Neural cell (in vitro differentiated cells): ENCODE results near the gene NFILZ. TPM values are rescaled to one million over a fixed set of nuclear protein-coding genes. Genes with fewer than 3 reads are reported as not detected.
"Not testable (repeated sequence)": the region's sequence is repeated elsewhere in the genome, so short reads cannot be mapped to it uniquely, and the experiment has no call there.

Experiments
- H2AFZ ChIP-seq: fragments of 200-600, 300-800 bp; sonication (generic), shearing (Covaris generic); 2 replicates; pipeline ENCODE4 v1.6.0; 2014; ENCODE audit warnings: low read depth, mild to moderate bottlenecking, antibody characterized with exemption, low read length, moderate library complexity
- H3F3A ChIP-seq: fragments of 200-600 bp; shearing (Covaris generic); 2 replicates; pipeline ENCODE4 v1.6.1; 2016; ENCODE audit warnings: mild to moderate bottlenecking, moderate library complexity, mixed read lengths, antibody characterized with exemption, low read length; ENCODE audit not compliant: insufficient read depth, poor library complexity, severe bottlenecking
- H3K27ac ChIP-seq: fragments of 200-600, 300-800 bp; sonication (generic), shearing (Covaris generic); 2 replicates; pipeline ENCODE4 v1.5.1; 2014; ENCODE audit warnings: mild to moderate bottlenecking, low read length, moderate library complexity
- H3K27me3 ChIP-seq: fragments of 300-800, 200-600 bp; sonication (generic), shearing (Covaris generic); 2 replicates; pipeline ENCODE4 v1.6.0; 2014; ENCODE audit warnings: mild to moderate bottlenecking, low read depth, low read length, moderate library complexity; ENCODE audit not compliant: insufficient read depth
- H3K36me3 ChIP-seq: fragments of 300-800, 200-600 bp; sonication (generic), shearing (Covaris generic); 2 replicates; pipeline ENCODE4 v1.5.1; 2014; ENCODE audit warnings: mild to moderate bottlenecking, antibody characterized with exemption, low read length, moderate library complexity; ENCODE audit not compliant: insufficient read depth
- H3K4me2 ChIP-seq: fragments of 300-800, 200-600 bp; sonication (generic), shearing (Covaris generic); 2 replicates; pipeline ENCODE4 v1.6.0; 2014; ENCODE audit warnings: mild to moderate bottlenecking, low read length
- H3K4me3 ChIP-seq: fragments of 300-800, 200-600 bp; sonication (generic), shearing (Covaris generic); 2 replicates; pipeline ENCODE4 v1.5.1; 2014; ENCODE audit warnings: mild to moderate bottlenecking, low read length, moderate library complexity
- H3K79me2 ChIP-seq: fragments of 200-600 bp; shearing (Covaris generic); replicated peaks from 2 replicates; pipeline ENCODE4 v1.6.0; 2014; ENCODE audit warnings: mild to moderate bottlenecking, low read length, moderate library complexity; ENCODE audit not compliant: insufficient read depth
- H3K9ac ChIP-seq: fragments of 300-800, 200-600 bp; sonication (generic), shearing (Covaris generic); 2 replicates; pipeline ENCODE4 v1.6.1; 2016; ENCODE audit warnings: mild to moderate bottlenecking, low read length, mixed read lengths
- H3K9me2 ChIP-seq: fragments of 200-600 bp; shearing (Covaris generic); 2 replicates; pipeline ENCODE4 v1.6.1; 2016; ENCODE audit warnings: mild to moderate bottlenecking, low read length, mixed read lengths; ENCODE audit not compliant: insufficient read depth
- H3K9me3 ChIP-seq: fragments of 200-600, 300-800 bp; sonication (generic), shearing (Covaris generic); 2 replicates; pipeline ENCODE4 v1.6.1; 2016; ENCODE audit warnings: mild to moderate bottlenecking, mixed run types, low read length, moderate library complexity, mixed read lengths
- H4K20me1 ChIP-seq: fragments of 200-600 bp; shearing (Covaris generic); 2 replicates; pipeline ENCODE4 v1.6.1; 2016; ENCODE audit warnings: mild to moderate bottlenecking, mixed run types; ENCODE audit not compliant: insufficient read depth
- EP300 ChIP-seq: fragments of 450-650 bp; conservative IDR thresholded peaks from 2 replicates; pipeline ENCODE4 v1.6.1; 2014; ENCODE audit warnings: antibody characterized with exemption, mild to moderate bottlenecking, moderate library complexity; ENCODE audit not compliant: poor library complexity, severe bottlenecking
- EZH2 ChIP-seq: fragments of 200-600, 300-800 bp; shearing (Covaris generic), sonication (generic); IDR thresholded peaks from 2 replicates; pipeline ENCODE4 v1.6.1; 2014; ENCODE audit warnings: antibody characterized with exemption, low read length, borderline replicate concordance, mild to moderate bottlenecking; ENCODE audit not compliant: insufficient read depth, poor library complexity, severe bottlenecking
- MXI1 ChIP-seq: fragments of 450-650 bp; conservative IDR thresholded peaks from 2 replicates; pipeline ENCODE4 v1.6.1; 2014; ENCODE audit warnings: antibody characterized with exemption, mild to moderate bottlenecking; ENCODE audit not compliant: poor library complexity, severe bottlenecking
- POLR2AphosphoS5 ChIP-seq: IDR thresholded peaks from 2 replicates; pipeline ENCODE4 v1.6.1; 2012
- RAD21 ChIP-seq: fragments of 450-650 bp; conservative IDR thresholded peaks from 2 replicates; pipeline ENCODE4 v1.6.1; 2014; ENCODE audit warnings: antibody characterized with exemption, mild to moderate bottlenecking, moderate library complexity
- REST ChIP-seq: IDR thresholded peaks from 2 replicates; pipeline ENCODE4 v1.6.1; 2012; ENCODE audit warnings: borderline replicate concordance
- SMC3 ChIP-seq: fragments of 450-650 bp; conservative IDR thresholded peaks from 2 replicates; pipeline ENCODE4 v1.6.1; 2014; ENCODE audit warnings: antibody characterized with exemption, mild to moderate bottlenecking, moderate library complexity; ENCODE audit not compliant: poor library complexity
- TAF1 ChIP-seq: IDR thresholded peaks from 2 replicates; pipeline ENCODE4 v1.6.1; 2012; ENCODE audit warnings: low read depth
- polyA plus RNA-seq: library from polyadenylated mRNA; depleted of rRNA; stranded (reverse); fragments of >200 nt; gene quantifications from 2 replicates; pipeline ENCODE4 v1.2.3, GENCODE V29; 2014
- TF ChIP-seq, protein P1 (sequence below): fragments of 450-650 bp; IDR thresholded peaks from 2 replicates; pipeline ENCODE4 v1.5.1; 2014; ENCODE audit warnings: antibody characterized with exemption, mild to moderate bottlenecking, moderate library complexity; ENCODE audit not compliant: poor library complexity, severe bottlenecking

The NFILZ gene
- polyA plus RNA-seq, 1 donor from 2014 or later, result not detected

- H3K27me3 ChIP-seq, result no peaks in the 10 kb centered on the region
- H3K4me2 ChIP-seq, result no peak overlapping the region
- no peak overlapping the region for H3K4me3 ChIP-seq
- H3K27ac ChIP-seq, result no peak overlapping the region
- H3F3A ChIP-seq, result no peaks in the 10 kb centered on the region
- no peaks in the 10 kb centered on the region for H4K20me1 ChIP-seq
- no peak overlapping the region for H2AFZ ChIP-seq
- no peak overlapping the region for H3K9ac ChIP-seq
- TF ChIP-seq POLR2AphosphoS5 (no peak), SMC3 (no peak)
- no peaks in the 10 kb centered on the region for H3K9me2 ChIP-seq
- H3K36me3 ChIP-seq, result no peaks in the 10 kb centered on the region
- H3K79me2 ChIP-seq, result no peaks in the 10 kb centered on the region
- H3K9me3 ChIP-seq, result no peaks in the 10 kb centered on the region
Measured at GRCh38 chr19:8635422-8635821, 5.0 kb downstream of the NFILZ start.

DNA sequence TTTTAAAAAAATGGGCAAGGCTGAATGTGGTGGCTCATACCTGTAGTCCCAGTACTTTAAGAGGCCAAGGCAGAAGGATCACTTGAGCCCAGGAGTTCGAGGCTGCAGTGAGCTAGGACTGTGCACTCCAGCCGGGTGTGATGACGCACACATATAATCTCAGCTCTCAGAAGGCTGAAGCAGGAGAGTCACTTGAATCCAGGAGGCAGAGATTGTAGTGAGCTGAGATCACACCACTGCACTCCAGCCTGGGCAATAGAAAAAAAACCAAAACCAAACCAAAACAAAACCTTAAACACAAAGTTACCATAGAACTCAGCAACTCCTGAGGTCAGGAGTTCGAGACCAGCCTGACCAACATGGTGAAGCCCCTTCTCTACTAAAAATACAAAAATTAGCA, 6.6 kb downstream of the NFILZ start:
- H3K27me3 ChIP-seq, H3K36me3 ChIP-seq, H3K4me2 ChIP-seq, H3K27ac ChIP-seq, H3K9me3 ChIP-seq, H3K9ac ChIP-seq, H3K79me2 ChIP-seq, H3K9me2 ChIP-seq, H3K4me3 ChIP-seq, H3F3A ChIP-seq, H4K20me1 ChIP-seq, H2AFZ ChIP-seq: not testable (repeated sequence)

DNA sequence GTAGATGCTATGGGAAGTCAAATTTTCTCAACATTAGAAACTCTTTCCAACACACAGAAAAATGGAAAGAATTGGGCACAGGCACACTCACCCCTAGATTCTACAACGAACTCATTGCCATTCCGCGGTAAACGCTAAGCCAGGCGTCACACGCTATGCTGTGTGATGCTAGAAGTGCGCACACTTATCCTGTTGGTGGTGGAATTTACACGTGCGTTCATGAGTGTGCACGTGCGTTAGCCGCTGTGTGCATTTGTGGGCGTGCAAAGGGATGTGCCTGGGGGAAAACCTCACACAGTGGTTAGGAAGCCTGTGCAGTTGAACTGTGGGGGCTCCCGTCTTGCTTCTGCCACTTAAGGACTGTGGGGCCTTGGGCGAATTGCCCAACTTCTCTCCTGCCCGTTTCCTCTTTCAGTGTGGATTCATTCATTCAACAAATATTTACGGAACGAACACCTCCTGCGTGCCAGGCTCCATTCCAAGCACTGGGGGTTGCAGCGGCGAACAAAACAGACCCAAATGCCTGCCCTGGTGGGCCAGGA, 7.7 kb downstream of the NFILZ start:
- Histone ChIP-seq H4K20me1 (no peaks in the 10 kb centered on the region), H3K27ac (no peak overlapping the region), H3K9me2 (no peaks in the 10 kb centered on the region), H3K9me3 (no peaks in the 10 kb centered on the region), H3K4me2 (no peak overlapping the region), H3K4me3 (no peak overlapping the region), H2AFZ (no peak overlapping the region), H3K36me3 (no peaks in the 10 kb centered on the region), H3K79me2 (no peaks in the 10 kb centered on the region), H3K9ac (no peak overlapping the region), H3K27me3 (no peaks in the 10 kb centered on the region), H3F3A (no peaks in the 10 kb centered on the region)
- TF ChIP-seq MXI1 (no peak), REST (no peak), RAD21 (no peak), TAF1 (no peak), EZH2 (no peak), POLR2AphosphoS5 (no peak), EP300 (no peak), SMC3 (no peak)
- TF ChIP-seq, protein P1, sequence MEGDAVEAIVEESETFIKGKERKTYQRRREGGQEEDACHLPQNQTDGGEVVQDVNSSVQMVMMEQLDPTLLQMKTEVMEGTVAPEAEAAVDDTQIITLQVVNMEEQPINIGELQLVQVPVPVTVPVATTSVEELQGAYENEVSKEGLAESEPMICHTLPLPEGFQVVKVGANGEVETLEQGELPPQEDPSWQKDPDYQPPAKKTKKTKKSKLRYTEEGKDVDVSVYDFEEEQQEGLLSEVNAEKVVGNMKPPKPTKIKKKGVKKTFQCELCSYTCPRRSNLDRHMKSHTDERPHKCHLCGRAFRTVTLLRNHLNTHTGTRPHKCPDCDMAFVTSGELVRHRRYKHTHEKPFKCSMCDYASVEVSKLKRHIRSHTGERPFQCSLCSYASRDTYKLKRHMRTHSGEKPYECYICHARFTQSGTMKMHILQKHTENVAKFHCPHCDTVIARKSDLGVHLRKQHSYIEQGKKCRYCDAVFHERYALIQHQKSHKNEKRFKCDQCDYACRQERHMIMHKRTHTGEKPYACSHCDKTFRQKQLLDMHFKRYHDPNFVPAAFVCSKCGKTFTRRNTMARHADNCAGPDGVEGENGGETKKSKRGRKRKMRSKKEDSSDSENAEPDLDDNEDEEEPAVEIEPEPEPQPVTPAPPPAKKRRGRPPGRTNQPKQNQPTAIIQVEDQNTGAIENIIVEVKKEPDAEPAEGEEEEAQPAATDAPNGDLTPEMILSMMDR, result no peak
